ENCODE results near the gene ZNF792.

GRCh38 chr19:34960940-34961679 lies 2.9 kb downstream of the ZNF792 start:
- TF ChIP-seq CTCF (conservative IDR thresholded peaks at IDR 0.05; ENCODE audit: low read depth, low read length) (no peak), MXI1 (IDR thresholded peaks at IDR 0.05; ENCODE audit: borderline replicate concordance, low read depth, low read length) (no peak), POLR2A (IDR thresholded peaks at IDR 0.05; ENCODE audit: low read depth, low read length) (no peak), SMC3 (IDR thresholded peaks at IDR 0.05; ENCODE audit: low read depth, low read length) (no peak), RAD21 (IDR thresholded peaks at IDR 0.05; ENCODE audit: low read length) (no peak), RCOR1 (IDR thresholded peaks at IDR 0.05; ENCODE audit: insufficient replicate concordance, low read length) (no peak), RFX5 (IDR thresholded peaks at IDR 0.05; ENCODE audit: low read depth, low read length) (no peak), USF2 (IDR thresholded peaks at IDR 0.05; ENCODE audit: low read depth, low read length) (no peak), MAZ (IDR thresholded peaks at IDR 0.05; ENCODE audit: borderline replicate concordance, low read depth, low read length) (no peak)

Data from IMR-90 (cell line).